Measurements from ENCODE around the gene MYO19.

Gene MYO19

DNA sequence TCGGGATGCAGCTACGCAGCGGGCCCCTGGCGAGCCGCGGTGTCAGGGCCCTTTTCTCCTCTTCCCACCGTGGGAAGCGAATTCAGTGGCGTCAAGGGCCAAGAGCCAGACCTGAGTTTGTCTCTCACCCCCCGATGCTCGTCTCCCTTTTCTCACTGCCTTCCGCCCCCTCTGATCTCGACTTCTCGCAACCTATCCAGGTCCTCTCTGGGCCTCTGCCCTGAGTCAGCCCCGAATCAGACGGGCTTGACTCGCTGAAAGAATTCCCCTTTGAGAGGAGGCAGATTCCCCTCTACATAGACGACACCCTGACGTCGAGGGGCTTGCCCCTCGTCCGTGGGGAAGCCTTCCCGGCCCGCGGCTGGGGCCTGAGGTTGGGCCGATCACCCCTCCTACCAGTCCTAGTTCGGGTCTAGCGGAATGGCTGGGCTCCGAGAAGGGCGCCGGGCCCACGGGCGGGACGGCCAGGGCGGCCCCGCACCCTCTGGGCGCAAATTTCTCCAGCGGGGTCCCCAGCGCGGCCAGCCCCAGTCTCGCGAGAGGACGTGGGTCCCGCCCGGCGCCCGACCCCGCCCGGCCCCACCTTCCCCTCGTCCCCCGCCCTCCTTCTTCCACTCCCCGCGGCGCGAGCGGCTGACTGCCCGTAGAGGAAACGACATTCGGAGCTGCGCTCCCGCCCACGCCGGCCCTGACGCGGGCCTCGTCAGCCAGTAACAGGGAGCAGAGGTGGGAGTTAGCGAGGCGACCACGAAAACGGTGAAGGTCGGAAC lies 9.8 kb upstream of the MYO19 start, which contains the start of gene GGNBP2 (continued):
- TF ChIP-seq ZNF776 (tag by site-specific recombination; IDR thresholded peaks at IDR 0.05; ENCODE audit: borderline replicate concordance) (no peak), ZNF211 (tag by site-specific recombination; IDR thresholded peaks at IDR 0.05; ENCODE audit: low read depth) (no peak), GLIS2 (tag by site-specific recombination; IDR thresholded peaks at IDR 0.05) (peak; percentile 87; the same call in 1 of the 2 replicates), ZNF433 (tag by site-specific recombination; IDR thresholded peaks at IDR 0.05; ENCODE audit: low read depth) (no peak), ZNF76 (tag by site-specific recombination; IDR thresholded peaks at IDR 0.05; ENCODE audit: borderline replicate concordance, low read depth) (peak; percentile 19; the same call in 1 of the 2 replicates), ZNF777 (tag by site-specific recombination; IDR thresholded peaks at IDR 0.05; ENCODE audit: borderline replicate concordance) (peak; percentile 98), BCL11A (tag by site-specific recombination; IDR thresholded peaks at IDR 0.05; ENCODE audit: low read depth) (no peak), ZNF350 (tag by site-specific recombination; IDR thresholded peaks at IDR 0.05) (no peak), ZBTB17 (tag by site-specific recombination; IDR thresholded peaks at IDR 0.05) (0 out of 2 replicates have a peak, but pooled peaks have one; percentile 52), ZSCAN23 (tag by site-specific recombination; IDR thresholded peaks at IDR 0.05) (no peak), ZEB2 (tag by site-specific recombination; IDR thresholded peaks at IDR 0.05) (peak; percentile 86), ZFP37 (tag by site-specific recombination; IDR thresholded peaks at IDR 0.05) (peak; percentile 63), ZNF529 (tag by site-specific recombination; IDR thresholded peaks at IDR 0.05; ENCODE audit: insufficient replicate concordance) (no peak)
- TF ChIP-seq, protein P1, sequence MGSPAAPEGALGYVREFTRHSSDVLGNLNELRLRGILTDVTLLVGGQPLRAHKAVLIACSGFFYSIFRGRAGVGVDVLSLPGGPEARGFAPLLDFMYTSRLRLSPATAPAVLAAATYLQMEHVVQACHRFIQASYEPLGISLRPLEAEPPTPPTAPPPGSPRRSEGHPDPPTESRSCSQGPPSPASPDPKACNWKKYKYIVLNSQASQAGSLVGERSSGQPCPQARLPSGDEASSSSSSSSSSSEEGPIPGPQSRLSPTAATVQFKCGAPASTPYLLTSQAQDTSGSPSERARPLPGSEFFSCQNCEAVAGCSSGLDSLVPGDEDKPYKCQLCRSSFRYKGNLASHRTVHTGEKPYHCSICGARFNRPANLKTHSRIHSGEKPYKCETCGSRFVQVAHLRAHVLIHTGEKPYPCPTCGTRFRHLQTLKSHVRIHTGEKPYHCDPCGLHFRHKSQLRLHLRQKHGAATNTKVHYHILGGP (tag by site-specific recombination; IDR thresholded peaks at IDR 0.05): no peak
- TF ChIP-seq, protein P2, sequence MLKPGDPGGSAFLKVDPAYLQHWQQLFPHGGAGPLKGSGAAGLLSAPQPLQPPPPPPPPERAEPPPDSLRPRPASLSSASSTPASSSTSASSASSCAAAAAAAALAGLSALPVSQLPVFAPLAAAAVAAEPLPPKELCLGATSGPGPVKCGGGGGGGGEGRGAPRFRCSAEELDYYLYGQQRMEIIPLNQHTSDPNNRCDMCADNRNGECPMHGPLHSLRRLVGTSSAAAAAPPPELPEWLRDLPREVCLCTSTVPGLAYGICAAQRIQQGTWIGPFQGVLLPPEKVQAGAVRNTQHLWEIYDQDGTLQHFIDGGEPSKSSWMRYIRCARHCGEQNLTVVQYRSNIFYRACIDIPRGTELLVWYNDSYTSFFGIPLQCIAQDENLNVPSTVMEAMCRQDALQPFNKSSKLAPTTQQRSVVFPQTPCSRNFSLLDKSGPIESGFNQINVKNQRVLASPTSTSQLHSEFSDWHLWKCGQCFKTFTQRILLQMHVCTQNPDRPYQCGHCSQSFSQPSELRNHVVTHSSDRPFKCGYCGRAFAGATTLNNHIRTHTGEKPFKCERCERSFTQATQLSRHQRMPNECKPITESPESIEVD (tag by site-specific recombination; IDR thresholded peaks at IDR 0.05): no peak
- TF ChIP-seq, protein P3, sequence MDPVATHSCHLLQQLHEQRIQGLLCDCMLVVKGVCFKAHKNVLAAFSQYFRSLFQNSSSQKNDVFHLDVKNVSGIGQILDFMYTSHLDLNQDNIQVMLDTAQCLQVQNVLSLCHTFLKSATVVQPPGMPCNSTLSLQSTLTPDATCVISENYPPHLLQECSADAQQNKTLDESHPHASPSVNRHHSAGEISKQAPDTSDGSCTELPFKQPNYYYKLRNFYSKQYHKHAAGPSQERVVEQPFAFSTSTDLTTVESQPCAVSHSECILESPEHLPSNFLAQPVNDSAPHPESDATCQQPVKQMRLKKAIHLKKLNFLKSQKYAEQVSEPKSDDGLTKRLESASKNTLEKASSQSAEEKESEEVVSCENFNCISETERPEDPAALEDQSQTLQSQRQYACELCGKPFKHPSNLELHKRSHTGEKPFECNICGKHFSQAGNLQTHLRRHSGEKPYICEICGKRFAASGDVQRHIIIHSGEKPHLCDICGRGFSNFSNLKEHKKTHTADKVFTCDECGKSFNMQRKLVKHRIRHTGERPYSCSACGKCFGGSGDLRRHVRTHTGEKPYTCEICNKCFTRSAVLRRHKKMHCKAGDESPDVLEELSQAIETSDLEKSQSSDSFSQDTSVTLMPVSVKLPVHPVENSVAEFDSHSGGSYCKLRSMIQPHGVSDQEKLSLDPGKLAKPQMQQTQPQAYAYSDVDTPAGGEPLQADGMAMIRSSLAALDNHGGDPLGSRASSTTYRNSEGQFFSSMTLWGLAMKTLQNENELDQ (tag by site-specific recombination; IDR thresholded peaks at IDR 0.05; ENCODE audit: low read depth): no peak
- TF ChIP-seq, protein P4, sequence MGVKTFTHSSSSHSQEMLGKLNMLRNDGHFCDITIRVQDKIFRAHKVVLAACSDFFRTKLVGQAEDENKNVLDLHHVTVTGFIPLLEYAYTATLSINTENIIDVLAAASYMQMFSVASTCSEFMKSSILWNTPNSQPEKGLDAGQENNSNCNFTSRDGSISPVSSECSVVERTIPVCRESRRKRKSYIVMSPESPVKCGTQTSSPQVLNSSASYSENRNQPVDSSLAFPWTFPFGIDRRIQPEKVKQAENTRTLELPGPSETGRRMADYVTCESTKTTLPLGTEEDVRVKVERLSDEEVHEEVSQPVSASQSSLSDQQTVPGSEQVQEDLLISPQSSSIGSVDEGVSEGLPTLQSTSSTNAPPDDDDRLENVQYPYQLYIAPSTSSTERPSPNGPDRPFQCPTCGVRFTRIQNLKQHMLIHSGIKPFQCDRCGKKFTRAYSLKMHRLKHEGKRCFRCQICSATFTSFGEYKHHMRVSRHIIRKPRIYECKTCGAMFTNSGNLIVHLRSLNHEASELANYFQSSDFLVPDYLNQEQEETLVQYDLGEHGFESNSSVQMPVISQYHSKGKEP (tag by site-specific recombination; IDR thresholded peaks at IDR 0.05): no peak; the same call in 1 of the 2 replicates

DNA sequence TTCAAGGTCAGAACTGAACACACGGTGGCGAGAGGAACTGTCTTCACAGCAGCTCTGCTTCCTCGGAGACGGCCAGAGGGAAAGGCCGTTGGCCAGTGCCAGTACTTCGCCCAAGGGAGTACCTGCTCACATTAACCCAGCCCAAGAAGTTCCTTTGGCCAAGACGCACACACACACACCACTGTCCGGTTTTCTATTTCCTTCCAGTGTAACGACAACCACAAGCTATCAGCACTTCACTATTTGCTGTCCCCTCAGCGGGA lies 9.3 kb upstream of the MYO19 start:
- peaks cover 11% of the 10 kb centered on the region for H3K4me1 ChIP-seq (ENCODE audit: control insufficient read depth, insufficient read depth, low read length)
- ChIA-PET CTCF (interaction anchor here (0.8 to 2.9 kb wide), 2 partner anchors 10 to 61 kb away, joined by 3 to 15 read pairs; partner anchors contain the start of genes MYO19 and PIGW), POLR2A (interaction anchor here (0.7 to 4.3 kb wide), 5 partner anchors 8 to 56 kb away, joined by 3 to 81 read pairs (median 26); partner anchors contain the start of genes DHRS11, MRM1, MYO19 and PIGW)
- H3K4me3 ChIP-seq (ENCODE audit: low read depth, low read length): peak overlapping the region; percentile 99
- peaks cover 4 to 15% of the 10 kb centered on the region in 2 experiments for H3K36me3 ChIP-seq (ENCODE audit: control insufficient read depth in 2 of 2, insufficient read depth in 1 of 2, low read length in 2 of 2)
- H3K9me3 ChIP-seq (ENCODE audit: control insufficient read depth, insufficient read depth, low read depth, low read length): no peaks in the 10 kb centered on the region
- H3K27ac ChIP-seq (ENCODE audit: extremely low read depth, low read depth, low read length): peak overlapping the region; percentile 95
- 0 out of 2 replicates have a peak, but pooled peaks have one; percentile 5 for TF ChIP-seq ZBTB17 (tag by site-specific recombination; IDR thresholded peaks at IDR 0.05)
- TF ChIP-seq ZNF366 (tag by site-specific recombination; conservative IDR thresholded peaks at IDR 0.05): no peak
- no peak for TF ChIP-seq ZNF677 (tag by site-specific recombination; IDR thresholded peaks at IDR 0.05)
- TF ChIP-seq, protein P5, sequence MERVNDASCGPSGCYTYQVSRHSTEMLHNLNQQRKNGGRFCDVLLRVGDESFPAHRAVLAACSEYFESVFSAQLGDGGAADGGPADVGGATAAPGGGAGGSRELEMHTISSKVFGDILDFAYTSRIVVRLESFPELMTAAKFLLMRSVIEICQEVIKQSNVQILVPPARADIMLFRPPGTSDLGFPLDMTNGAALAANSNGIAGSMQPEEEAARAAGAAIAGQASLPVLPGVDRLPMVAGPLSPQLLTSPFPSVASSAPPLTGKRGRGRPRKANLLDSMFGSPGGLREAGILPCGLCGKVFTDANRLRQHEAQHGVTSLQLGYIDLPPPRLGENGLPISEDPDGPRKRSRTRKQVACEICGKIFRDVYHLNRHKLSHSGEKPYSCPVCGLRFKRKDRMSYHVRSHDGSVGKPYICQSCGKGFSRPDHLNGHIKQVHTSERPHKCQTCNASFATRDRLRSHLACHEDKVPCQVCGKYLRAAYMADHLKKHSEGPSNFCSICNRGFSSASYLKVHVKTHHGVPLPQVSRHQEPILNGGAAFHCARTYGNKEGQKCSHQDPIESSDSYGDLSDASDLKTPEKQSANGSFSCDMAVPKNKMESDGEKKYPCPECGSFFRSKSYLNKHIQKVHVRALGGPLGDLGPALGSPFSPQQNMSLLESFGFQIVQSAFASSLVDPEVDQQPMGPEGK (tag by site-specific recombination; IDR thresholded peaks at IDR 0.05): no peak
- TF ChIP-seq ZNF274 (IDR thresholded peaks at IDR 0.05; ENCODE audit: low read length): no peak
- TF ChIP-seq ZNF274 (tag by site-specific recombination; IDR thresholded peaks at IDR 0.05; ENCODE audit: borderline replicate concordance): no peak
- TF ChIP-seq ZNF16 (tag by site-specific recombination; IDR thresholded peaks at IDR 0.05; ENCODE audit: low read depth): no peak
- no peak for TF ChIP-seq ZNF132 (tag by site-specific recombination; IDR thresholded peaks at IDR 0.05; ENCODE audit: borderline replicate concordance)
- TF ChIP-seq ZNF335 (tag by site-specific recombination; conservative IDR thresholded peaks at IDR 0.05): 0 out of 2 replicates have a peak, but pooled peaks have one; percentile 4
- TF ChIP-seq ZNF707 (tag by site-specific recombination; IDR thresholded peaks at IDR 0.05): no peak

Measured in HEK293 (cell line).